GM18870 (cell line): Measurements from ENCODE around the gene PODXL2.

Experiments used
- ATAC-seq: cut with Tn5 transposase; IDR thresholded peaks from one replicate; pipeline ENCODE4 v1.9.1; 2021; ENCODE audit warnings: moderate library complexity; ENCODE audit not compliant: unreplicated experiment

PODXL2 gene

DNA sequence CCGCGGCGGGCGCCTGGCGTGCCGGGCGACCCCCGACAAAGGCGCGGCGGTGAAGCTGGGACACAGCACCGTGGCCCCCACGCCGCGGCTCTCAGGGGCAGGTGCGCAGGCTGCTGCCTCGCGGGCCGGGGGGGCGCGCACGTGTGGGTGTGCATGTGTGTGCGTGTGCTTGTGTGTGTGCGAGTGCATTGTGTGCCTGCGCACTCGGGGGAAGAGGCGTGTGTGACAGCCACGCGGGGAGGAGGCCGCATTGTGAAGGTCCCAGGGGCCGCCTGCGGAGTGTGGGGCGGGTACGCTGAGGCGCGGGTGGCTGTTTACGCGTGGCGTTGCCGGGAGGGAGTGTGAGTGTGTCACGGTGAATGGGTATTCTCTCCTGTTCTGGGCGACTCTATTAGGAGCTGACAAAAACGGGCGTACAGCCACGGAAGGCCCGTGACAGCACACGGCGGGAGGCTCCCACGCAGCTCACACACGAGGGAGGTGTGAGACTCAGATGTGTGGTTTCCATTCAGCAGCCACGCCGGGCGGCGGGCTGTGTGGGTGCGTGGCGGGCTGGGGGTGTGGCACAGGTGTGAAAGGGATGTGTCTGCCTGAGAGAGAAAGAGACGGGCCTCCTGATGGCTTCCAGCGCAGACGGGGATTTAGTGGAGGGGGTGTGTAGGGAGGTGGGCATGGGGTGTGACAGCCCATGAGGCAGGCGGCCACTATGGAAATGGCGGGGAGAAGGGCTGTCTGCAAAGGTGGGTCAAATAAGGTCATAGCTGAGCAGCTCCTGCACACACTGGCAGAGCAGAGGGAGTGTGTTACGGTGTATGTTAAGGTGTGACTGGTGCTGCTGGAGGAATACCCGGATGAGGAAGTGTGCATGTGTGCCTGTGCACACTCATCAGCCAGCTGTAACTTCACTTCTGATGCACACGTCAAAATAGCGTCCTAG, 750 bp downstream of the PODXL2 start:
- no peak for ATAC-seq

DNA sequence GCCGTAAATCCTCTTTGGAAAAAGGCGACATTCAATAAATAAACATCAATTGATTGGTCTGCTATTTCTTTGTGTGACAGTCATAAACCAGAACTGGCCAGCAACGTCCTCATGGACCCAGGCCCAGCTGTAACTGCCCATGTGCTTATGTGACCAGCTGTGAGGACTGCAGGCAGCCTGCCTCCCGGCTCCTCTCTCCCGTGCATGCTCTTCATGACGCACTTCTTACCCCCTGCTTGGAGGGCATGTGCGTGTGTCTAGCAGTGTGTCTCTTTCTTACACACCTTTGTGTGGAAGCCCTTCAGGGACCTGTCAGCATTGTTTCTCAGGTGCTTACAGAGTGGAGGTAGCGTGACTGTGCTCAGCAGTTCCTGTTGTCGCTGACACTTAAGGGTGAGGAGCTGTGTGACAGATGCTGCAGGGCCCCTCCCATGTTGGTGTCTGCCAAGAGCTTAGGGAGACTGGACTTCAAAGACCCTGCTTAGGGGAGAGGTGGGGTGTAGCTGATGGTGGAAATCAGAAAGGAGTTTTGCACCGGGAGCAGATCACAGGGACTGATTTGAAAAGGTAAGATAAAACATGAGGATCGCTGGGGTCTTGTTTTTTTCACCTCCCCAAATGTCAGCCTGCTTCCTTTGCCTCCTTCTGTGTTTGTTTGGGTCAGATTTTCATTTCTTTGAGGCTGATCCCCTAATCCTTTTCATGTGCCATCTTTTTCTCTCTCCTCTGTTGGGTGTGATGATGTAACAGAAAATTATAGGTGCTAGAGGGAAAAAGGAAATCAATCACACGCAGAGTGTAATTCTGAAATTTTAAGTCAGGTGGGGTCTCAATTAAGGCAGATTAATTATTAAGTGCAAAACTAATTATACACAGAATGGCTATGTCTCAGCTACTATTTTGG, 2.1 kb downstream of the PODXL2 start:
- ATAC-seq: no peak

DNA sequence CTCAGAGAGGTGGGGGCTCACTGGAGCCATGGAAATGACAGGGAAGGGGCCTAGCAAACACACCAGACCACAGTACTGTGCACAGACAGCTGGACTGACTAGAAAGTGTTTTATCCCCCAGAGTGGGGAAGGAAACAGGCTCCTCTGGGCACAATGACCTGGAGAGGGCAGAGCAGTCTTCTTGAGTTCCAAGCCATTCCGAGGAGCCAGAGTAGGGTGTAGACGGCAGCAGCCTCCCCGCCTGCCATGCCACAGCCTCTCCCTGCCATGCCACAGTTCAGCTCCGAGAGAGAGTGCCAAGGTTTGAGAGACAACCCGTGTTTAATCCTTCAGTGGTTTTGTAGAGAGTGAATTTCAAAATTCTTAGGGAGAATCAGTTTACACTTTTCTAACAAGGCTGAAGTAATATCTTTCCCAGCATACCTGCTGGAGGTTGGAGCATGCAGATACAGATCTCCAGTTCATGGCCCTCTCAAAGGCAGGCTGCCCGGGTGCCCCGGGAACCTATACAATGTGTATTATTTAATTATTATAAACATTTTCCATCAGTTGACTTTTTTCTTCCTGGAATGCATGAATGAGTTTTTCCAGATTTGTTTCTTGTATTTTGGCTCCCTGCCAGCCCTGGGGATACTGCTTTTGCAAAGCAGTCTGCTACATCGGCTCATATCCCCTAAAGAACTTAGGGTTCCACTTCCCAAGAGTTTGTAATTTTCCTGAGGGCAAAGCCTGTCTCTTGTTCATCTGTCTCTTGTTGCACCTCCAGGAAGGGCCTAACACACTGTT, 3.2 kb downstream of the PODXL2 start:
- no peak for ATAC-seq

DNA sequence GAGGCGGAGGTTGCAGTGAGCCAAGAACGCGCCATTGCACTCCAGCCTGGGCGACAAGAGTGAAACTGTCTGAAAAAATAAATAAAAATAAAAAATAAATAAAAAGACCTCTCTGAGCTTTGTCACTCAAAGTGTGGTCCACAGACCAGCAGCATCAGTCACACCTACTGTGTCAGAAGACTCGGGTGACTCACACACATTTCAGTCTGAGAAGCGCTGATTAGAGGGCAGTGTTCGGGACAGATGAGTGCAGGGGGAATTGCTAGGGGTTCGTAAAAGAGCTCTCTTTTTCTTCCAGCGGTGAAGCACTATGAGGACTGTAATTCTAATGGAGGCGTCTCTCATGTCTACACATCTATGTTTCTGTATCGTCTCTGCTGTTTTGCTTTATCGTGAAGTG, 5.7 kb downstream of the PODXL2 start:
- no peak for ATAC-seq

DNA sequence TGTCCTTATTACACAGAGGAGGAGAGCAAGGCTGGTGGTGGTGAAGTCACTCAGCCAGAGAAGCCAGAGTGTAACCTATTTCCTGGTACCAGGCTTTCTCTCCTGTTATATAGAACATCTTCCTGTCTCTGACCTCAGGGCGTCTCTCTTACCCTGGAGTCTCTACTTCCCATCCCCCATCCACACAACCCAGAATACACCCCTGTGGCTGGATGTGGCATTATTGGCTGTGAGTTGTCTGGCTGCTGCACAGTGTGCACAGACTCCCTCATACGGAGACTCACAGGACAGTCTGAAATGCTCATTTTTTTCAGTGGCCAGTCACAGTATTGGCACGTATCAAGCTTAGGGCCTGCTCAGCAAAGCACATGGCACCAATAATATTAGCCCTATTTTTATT, 8.6 kb downstream of the PODXL2 start:
- ATAC-seq: no peak

DNA sequence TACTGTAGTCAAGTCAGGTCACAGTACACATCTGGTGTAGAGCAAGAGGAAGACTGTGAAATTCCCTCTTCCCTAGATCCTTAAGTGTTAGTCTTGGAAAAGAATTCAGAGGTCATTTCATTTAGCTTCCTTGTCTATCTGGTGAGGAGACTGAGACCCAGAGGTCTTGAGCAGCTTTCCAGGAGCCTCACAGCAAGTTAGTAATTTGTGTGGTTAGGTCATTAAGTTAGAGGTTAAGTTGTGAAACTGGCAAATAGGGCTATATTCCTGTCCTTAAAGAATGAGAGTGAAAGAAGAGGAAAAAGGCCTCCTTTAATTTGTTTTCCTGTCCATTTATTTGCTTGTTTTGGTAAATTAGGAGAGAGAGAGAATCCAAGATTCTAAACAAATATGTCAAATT, 9.0 kb downstream of the PODXL2 start:
- ATAC-seq: no peak

DNA sequence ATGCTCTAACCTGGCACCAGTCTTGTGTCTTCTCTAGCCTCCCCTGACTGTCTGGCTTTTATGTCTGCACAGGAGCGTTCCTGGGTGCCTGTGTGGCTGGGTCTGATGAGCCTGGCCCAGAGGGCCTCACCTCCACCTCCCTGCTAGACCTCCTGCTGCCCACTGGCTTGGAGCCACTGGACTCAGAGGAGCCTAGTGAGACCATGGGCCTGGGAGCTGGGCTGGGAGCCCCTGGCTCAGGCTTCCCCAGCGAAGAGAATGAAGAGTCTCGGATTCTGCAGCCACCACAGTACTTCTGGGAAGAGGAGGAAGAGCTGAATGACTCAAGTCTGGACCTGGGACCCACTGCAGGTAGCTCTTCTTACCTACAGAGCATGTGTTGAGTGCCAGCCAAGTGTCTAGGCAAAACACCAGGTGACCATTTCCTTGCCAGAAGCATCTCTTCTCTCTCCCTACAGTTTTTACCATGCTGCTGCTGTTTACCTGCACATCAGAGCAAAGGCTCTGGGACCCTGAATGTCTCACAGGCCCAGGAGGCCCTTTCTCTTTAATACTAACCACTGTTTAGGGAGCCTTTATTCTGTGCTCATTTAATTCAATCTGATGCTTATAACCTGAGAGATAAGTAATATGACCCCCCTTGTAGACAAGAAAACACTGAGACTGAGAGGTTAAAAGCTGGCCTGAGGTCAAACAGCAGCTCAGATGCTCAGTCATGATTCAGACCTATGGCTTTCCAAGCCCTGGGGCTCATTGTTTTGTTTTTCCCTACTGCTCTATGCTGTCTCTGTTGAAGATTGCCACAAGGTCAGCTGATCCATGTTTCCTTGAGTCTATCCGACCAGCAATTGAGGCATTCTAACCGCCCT, 10.4 kb downstream of the PODXL2 start:
- ATAC-seq: no peak

DNA sequence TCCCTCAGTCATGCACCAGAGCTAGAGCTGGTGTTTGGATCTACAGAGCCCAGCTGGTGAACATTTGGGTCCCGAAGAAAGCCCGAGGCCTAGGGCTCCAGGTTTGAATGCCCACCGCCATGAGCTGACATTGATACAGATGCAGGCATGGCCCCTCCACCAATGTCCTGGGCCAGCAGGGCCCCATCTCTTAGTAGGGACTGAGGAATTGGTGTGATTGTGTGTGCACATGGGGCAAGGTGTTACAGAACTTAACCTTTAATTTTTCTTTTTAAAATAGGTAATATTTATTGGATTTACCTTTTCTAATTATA, 11.0 kb downstream of the PODXL2 start:
- no peak for ATAC-seq

DNA sequence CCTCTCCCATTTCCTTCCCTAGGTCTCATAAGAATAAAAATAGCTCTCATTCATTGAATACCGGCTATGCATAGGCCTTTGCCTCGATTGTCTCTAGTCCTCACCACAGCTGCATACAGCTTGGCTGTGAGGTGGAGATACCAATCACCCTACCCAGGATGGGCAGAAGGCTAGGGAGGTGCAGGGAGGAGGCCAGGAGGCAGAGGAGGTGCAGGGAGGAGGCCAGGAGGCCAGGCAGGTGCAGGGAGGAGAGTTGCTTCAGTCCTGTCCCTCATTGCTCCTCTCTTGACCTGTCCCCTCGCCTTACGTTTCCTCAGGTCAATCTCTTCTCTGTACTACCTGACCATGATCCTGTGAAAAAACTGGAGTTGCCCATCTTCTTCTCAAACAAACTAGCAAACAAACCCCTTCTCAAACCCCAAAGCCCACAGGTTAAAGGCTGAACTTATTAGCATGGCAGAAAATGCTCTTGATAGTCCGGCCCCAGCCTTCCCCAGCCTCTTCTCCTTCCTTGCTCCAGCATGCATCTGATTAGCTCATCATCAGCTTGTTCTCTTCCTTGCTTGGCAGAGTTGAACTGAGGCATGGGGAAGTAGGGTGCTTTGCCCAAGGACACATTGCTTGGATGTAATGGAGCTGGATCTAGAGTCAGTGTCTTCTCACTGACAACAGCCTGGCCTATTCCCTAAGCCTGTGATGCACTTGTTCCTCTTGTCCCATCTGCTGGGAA, 15.8 kb downstream of the PODXL2 start:
- ATAC-seq: no peak

DNA sequence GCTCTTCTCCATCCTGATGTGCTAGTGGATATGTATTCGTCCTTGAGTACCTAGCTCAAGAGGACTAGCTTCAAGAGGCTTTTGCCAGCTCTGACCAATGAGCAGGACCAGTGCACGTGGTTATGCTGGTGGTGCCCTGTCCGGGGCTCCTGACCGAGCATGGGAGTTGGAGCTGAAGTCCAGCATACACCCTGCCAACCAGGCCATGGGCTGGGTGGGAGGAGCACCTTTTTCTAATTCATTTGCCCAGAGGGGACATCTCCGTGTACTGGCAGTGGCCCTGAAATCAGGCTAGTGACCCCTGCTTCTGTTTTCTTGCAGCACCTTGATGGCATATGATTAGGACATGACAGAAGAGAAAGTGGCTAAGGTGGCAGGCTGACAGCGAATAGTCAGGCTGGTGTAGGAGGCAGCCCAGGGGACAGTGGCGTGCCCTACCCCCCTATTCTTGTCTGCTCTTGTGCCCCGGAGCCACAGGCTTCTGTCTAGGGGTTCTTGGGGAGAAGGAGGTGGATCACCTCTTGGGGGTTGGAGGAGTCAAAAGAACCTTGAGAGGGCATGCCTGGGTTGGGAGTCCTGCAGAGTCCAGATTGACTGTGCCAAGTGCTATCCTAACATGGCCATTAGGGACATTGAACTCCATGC, 16.5 kb downstream of the PODXL2 start:
- ATAC-seq: no peak

DNA sequence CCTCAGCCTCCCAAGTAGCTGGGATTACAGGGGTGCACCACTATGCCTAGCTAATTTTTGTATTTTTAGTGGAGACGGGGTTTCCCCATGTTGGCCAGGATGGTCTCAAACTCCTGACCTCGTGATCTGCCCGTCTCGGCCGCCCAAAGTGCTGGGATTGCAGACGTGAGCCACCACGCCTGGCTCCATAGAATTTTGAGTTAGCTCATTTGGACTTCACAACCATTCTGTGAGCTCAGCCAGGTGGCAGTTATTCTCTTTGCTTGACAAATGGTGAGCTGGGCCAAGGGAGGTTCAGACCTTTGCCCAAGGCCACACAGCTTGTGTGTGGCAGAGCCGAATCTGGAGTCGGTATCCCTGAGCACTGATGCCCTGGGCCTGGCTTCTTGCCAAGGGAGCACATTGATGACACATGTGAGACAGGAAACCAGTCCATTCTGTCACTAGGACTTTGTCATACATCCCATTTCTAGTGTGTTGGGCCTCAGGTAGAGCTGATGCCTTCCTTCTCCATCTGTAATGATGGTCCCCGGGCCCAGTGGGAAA, 17.6 kb downstream of the PODXL2 start:
- ATAC-seq: no peak

DNA sequence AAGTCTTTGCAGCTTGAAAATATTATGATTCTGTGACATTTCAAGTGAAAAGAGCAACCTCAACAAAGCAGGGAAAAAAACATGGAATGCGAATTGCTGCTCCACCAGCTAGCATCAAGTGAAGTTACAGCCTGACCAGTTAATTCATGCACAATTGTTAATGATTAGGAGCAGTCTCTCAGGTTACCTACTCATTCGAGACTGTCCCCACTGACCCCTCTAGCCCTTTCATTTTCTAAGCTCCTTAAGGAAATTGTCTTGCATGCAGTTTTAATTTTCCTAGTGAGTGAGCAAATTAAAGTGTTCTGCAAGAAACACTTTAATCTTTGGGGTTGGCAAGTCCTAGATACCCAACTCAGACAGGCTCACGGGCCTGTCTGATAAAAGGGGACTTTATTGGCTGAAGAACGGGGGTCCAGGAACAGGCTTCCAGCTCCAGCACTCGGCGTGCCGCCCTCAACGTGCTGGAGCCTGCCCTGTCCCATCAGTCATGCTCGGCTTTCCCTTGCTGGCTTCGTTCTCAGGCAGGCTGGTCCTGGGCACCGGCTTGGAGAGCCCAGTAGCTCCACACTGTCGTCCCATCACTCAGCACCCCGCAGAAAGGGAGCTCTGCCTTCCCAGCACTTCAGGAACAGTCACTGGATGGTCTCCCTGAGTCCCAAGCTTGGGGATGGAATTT, 18.3 kb downstream of the PODXL2 start:
- ATAC-seq: no peak

DNA sequence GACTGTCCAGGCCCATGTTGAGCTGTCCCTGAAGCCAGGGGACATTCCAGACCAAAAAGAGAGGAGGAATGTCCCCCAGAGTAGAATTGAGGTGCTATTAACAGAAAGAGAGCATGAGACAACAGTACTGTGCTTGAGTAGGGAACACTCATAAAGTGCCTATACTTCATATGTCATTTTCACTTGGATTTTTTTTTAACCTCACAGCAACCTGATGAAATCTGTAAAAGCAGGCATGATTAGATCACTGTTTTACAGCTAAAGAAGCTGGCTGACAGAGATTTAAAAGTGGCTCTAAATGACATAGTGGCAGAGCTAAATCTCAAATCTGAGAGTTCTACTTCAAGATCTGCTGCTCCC, 18.8 kb downstream of the PODXL2 start:
- no peak for ATAC-seq

DNA sequence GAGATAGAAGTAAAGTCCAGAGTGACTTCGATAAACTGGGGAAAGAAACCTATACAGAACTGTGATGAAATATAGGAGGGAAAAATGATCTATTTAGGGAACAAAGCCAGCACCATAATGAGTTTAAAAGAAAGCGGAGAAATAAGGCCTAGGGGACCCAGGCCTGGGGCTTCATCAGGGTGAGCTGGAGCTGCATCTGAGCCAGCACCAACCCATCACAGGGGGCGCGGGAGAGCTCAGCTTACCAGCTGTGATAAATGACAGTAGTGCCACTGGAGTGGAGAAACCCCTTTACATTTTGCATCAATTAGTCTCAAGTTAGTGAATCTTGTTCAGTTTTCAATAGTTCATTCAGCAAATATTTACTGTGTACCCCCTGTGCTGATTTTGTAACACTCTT, 21.3 kb downstream of the PODXL2 start:
- ATAC-seq: no peak

DNA sequence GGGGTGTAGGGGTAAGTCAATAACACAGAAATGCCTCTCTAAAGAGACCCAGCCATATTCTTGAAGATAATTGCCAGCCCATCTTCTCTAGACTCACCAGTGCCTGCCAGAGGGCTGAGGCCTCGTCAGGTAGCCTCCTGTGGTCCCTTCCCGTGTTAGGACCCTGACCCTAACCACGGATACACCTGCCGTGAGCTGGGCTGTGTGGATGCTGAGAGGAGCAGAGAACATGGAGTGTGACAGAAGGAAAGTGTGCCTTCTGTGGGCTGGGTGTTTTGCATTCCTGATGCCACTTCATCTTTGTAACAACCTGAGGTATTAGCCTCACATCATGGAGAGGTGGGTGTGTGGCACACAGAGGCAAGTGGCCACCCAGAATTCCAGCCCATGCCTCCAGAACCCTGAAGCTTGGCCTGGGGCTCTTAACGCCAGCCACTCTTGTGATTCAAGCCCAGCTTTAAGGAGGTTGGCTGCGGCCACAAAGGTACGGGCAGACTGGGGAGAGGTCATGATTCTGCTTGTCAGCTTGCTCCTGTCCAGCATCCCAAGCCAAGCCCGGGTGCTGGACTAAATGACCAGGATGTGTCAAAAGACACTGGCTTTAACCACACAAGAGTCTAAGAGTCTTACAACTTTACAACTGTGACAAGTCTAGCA, 22.7 kb downstream of the PODXL2 start:
- no peak for ATAC-seq

DNA sequence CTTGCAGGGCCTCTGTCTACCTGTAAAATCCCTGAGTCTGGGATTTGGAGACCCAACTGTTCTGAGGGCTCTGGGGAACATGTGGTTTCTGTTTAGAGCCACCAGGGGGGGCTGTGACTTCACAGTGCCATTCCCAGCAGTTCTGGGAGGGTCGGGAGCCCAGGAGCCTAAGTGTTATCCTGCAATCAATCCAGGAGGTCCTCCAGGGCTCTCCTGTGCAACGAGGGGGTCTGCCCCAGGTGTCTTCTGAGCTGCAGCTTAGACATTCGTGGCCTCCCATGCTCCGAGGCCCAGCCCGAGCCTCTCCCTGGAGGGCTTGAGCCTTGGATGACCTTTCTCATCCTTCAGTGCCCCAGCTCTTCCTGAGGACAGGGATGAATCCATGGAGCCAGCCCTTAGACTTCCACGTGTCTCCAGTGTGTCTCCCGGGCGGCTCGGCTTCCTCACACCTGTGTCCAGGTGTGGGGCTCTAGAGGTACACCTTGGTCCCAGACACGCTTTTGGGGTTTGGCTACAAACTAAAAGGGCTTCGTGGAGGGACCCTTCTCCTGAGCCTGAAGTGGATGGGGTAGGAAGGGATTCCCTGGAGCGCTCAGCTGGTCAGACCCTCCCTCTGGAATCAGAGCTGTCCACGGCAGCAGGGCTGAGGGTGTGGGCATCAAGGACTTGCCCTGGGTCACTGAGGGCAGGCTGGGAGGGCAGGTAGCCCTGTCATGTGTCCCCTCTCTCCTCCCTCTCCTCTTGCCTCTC, 23.4 kb downstream of the PODXL2 start:
- no peak for ATAC-seq

DNA sequence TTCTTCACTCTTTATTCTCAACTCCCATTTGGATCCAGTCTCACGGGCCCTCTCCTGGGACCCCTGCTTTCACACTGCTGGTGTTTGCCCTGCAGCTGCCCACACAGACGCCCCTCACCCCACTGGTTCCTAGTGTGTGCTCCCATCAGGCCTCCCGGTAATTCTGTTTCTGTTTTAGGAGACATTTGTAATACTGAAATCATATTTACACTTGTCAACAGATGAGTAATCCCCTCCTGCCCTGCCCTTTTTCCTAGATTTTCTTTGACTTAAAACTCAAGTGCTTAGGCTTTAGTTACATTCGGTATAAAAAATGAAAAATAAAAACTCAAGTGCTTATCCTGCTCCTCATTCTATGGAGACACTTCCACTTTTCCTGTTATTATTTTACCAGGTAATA, 25.4 kb downstream of the PODXL2 start:
- ATAC-seq: no peak
